DND-41 (cell line): ENCODE results near the gene MAT2B.
"Not testable (repeated sequence)": the region's sequence is repeated elsewhere in the genome, so short reads cannot be mapped to it uniquely, and the experiment has no call there.

Experiments used
- ATAC-seq: fragments of 200-7000 bp; cut with Tn5 transposase; 3 replicates; pipeline ENCODE4 v1.9.1; 2021; ENCODE audit warnings: low read depth; ENCODE audit not compliant: insufficient read depth
- DNase-seq: peaks from one replicate; pipeline ENCODE4 v3.0.0-alpha.2; 2020
- H2AFZ ChIP-seq: 2 replicates; pipeline ENCODE4 v1.6.0; 2012; ENCODE audit warnings: low read depth, low read length
- H3K27ac ChIP-seq: 2 replicates; pipeline ENCODE4 v1.5.1; 2012; ENCODE audit warnings: low read length, inconsistent platforms
- H3K27me3 ChIP-seq: fragments of 200-600 bp; sonication (generic); 2 replicates; pipeline ENCODE4 v1.6.0; 2012; ENCODE audit warnings: low read length, mild to moderate bottlenecking, inconsistent platforms; ENCODE audit not compliant: insufficient read depth, poor library complexity
- H3K36me3 ChIP-seq: 2 replicates; pipeline ENCODE4 v1.5.1; 2012; ENCODE audit warnings: low read length, inconsistent platforms; ENCODE audit not compliant: insufficient read depth
- H3K4me1 ChIP-seq: 2 replicates; pipeline ENCODE4 v1.5.1; 2012; ENCODE audit warnings: mild to moderate bottlenecking, low read length; ENCODE audit not compliant: insufficient read depth
- H3K4me2 ChIP-seq: 2 replicates; pipeline ENCODE4 v1.6.0; 2012; ENCODE audit warnings: mild to moderate bottlenecking, moderate library complexity, low read length, inconsistent platforms; ENCODE audit not compliant: insufficient read depth
- H3K4me3 ChIP-seq, 2 experiments: fragments of 200-600 bp in 1 of 2; shearing (Covaris generic) in 1 of 2; 2 replicates each; pipeline ENCODE4 v1.5.1; 2012 to 2016; ENCODE audit warnings: inconsistent platforms in 2 of 2, low read length in 2 of 2, mild to moderate bottlenecking in 2 of 2, low read depth in 1 of 2, moderate library complexity in 1 of 2
- H3K79me2 ChIP-seq: 2 replicates; pipeline ENCODE4 v1.6.0; 2012; ENCODE audit warnings: low read length, inconsistent platforms; ENCODE audit not compliant: insufficient read depth
- H3K9ac ChIP-seq: 2 replicates; pipeline ENCODE4 v1.6.0; 2012; ENCODE audit warnings: low read depth, mild to moderate bottlenecking, inconsistent platforms, low read length, moderate library complexity
- H3K9me3 ChIP-seq: 2 replicates; pipeline ENCODE4 v1.5.1; 2012; ENCODE audit warnings: low read length, moderate library complexity, mild to moderate bottlenecking, inconsistent platforms; ENCODE audit not compliant: insufficient read depth, severe bottlenecking
- H4K20me1 ChIP-seq: 2 replicates; pipeline ENCODE4 v1.6.0; 2012; ENCODE audit warnings: low read length; ENCODE audit not compliant: insufficient read depth
- CTCF ChIP-seq: IDR thresholded peaks from 2 replicates; pipeline ENCODE4 v1.5.1; 2012; ENCODE audit warnings: borderline replicate concordance, low read length, moderate library complexity, mild to moderate bottlenecking; ENCODE audit not compliant: poor library complexity, severe bottlenecking; ENCODE audit errors: extremely low read depth
- EZH2 ChIP-seq: IDR thresholded peaks from 3 replicates; pipeline ENCODE4 v1.6.1; 2012; ENCODE audit warnings: borderline replicate concordance, low read depth, mild to moderate bottlenecking, moderate library complexity, low read length, inconsistent platforms; ENCODE audit not compliant: severe bottlenecking

The MAT2B gene

GRCh38 chr5:163535290-163535689 lies 29.9 kb downstream of the MAT2B start:
- DNase-seq (no peak), ATAC-seq (no peak)
- Histone ChIP-seq H4K20me1 (no peaks in the 10 kb centered on the region), H3K9me3 (no peaks in the 10 kb centered on the region), H3K27ac (no peak overlapping the region), H3K4me2 (no peak overlapping the region), H3K27me3 (no peaks in the 10 kb centered on the region), H3K36me3 (no peaks in the 10 kb centered on the region), H3K9ac (no peak overlapping the region), H3K79me2 (no peaks in the 10 kb centered on the region), H3K4me3 (no peak overlapping the region), H3K4me1 (no peaks in the 10 kb centered on the region), H2AFZ (no peak overlapping the region)
- TF ChIP-seq EZH2 (no peak), CTCF (no peak)

- not testable (repeated sequence) for H3K9ac ChIP-seq, H3K27me3 ChIP-seq, H3K4me2 ChIP-seq, H3K4me1 ChIP-seq, H3K4me3 ChIP-seq, H2AFZ ChIP-seq, H3K9me3 ChIP-seq, DNase-seq, H4K20me1 ChIP-seq, H3K79me2 ChIP-seq, ATAC-seq, H3K36me3 ChIP-seq, H3K27ac ChIP-seq
These were observed 31.0 kb downstream of the MAT2B start for GRCh38 chr5:163536442-163536841.

GRCh38 chr5:163540696-163541095 lies 35.3 kb downstream of the MAT2B start:
- no peak overlapping the region for H3K4me3 ChIP-seq
- no peak overlapping the region for H3K4me2 ChIP-seq
- ATAC-seq (no peak), DNase-seq (no peak)
- no peak overlapping the region for H3K9ac ChIP-seq
- H4K20me1 ChIP-seq = no peaks in the 10 kb centered on the region
- H3K27me3 ChIP-seq = no peaks in the 10 kb centered on the region
- no peak for TF ChIP-seq CTCF
- no peak for TF ChIP-seq EZH2
- no peaks in the 10 kb centered on the region for H3K4me1 ChIP-seq
- H3K79me2 ChIP-seq = no peaks in the 10 kb centered on the region
- H3K9me3 ChIP-seq = no peaks in the 10 kb centered on the region
- no peak overlapping the region for H3K27ac ChIP-seq
- no peak overlapping the region for H2AFZ ChIP-seq
- no peaks in the 10 kb centered on the region for H3K36me3 ChIP-seq

GRCh38 chr5:163542771-163543170 lies 37.4 kb downstream of the MAT2B start:
- Histone ChIP-seq H4K20me1 (no peaks in the 10 kb centered on the region), H3K9ac (no peak overlapping the region), H3K36me3 (no peaks in the 10 kb centered on the region), H3K4me2 (no peak overlapping the region), H3K27ac (no peak overlapping the region), H3K9me3 (no peaks in the 10 kb centered on the region), H3K4me3 (no peak overlapping the region), H3K4me1 (no peaks in the 10 kb centered on the region), H2AFZ (no peak overlapping the region), H3K79me2 (no peaks in the 10 kb centered on the region), H3K27me3 (no peaks in the 10 kb centered on the region)
- DNase-seq (no peak), ATAC-seq (no peak)
- no peak for TF ChIP-seq EZH2
- no peak for TF ChIP-seq CTCF
